CD4-positive, alpha-beta T cell (primary cell): ENCODE measurements around the gene KRT15. TPM values are rescaled to one million over a fixed set of nuclear protein-coding genes. Genes with fewer than 3 reads are reported as not detected.

Experiments
- ATAC-seq: fragments of 200-7000 bp; cut with Tn5 transposase; one replicate; pipeline ENCODE4 v1.10.0; 2022; ENCODE audit warnings: mild to moderate bottlenecking; ENCODE audit not compliant: poor library complexity
- CTCF ChIA-PET: fragments of 350-600 bp; sonication (Branson Sonifier 250); formaldehyde crosslinking; loops from one replicate; lab custom pipeline; 2021; ENCODE audit warnings: antibody characterized with exemption, inconsistent platforms; lab: Charles Lee
- POLR2A ChIA-PET: fragments of 350-600 bp; sonication (Branson Sonifier 250); formaldehyde crosslinking; loops from one replicate; lab custom pipeline; 2021; ENCODE audit warnings: antibody characterized with exemption, inconsistent platforms; lab: Charles Lee
- DNase-seq, 14 experiments: peaks; one replicate each; pipeline ENCODE4 v3.0.0-alpha.2; 2013 to 2020; ENCODE audit warnings: mixed read lengths in 2 of 14
- H3K27ac ChIP-seq, 2 donors: one replicate each; pipeline versions ENCODE4 v1.5.1 to v1.7.0; 2013; ENCODE audit warnings: low read length in 2 of 2, low read depth in 1 of 2, mild to moderate bottlenecking in 1 of 2
- H3K27me3 ChIP-seq, 2 experiments: 1 replicate in 1 of 2; 2 replicates in 1 of 2; pipeline versions ENCODE4 v1.6.1 to v1.7.0; 2013; ENCODE audit warnings: low read length in 2 of 2, control low read depth in 1 of 2, mild to moderate bottlenecking in 1 of 2, moderate library complexity in 1 of 2; ENCODE audit not compliant: insufficient read depth in 2 of 2, control insufficient read depth in 1 of 2
- H3K36me3 ChIP-seq: one replicate; pipeline ENCODE4 v1.6.1; 2013; ENCODE audit warnings: low read length, control low read depth; ENCODE audit not compliant: insufficient read depth
- H3K4me1 ChIP-seq: one replicate; pipeline ENCODE4 v1.6.1; 2013; ENCODE audit warnings: low read length, control low read depth; ENCODE audit not compliant: insufficient read depth
- H3K4me3 ChIP-seq: one replicate; pipeline ENCODE4 v1.5.1; 2013; ENCODE audit warnings: mild to moderate bottlenecking, low read length, moderate library complexity
- H3K9me3 ChIP-seq, 2 experiments: 1 replicate in 1 of 2; 2 replicates in 1 of 2; pipeline versions ENCODE4 v1.6.1 to v1.7.0; 2013; ENCODE audit warnings: low read length in 2 of 2, mild to moderate bottlenecking in 2 of 2, control low read depth in 1 of 2, moderate library complexity in 1 of 2; ENCODE audit not compliant: control insufficient read depth in 1 of 2, insufficient read depth in 1 of 2
- H3K27ac Mint-ChIP-seq: one replicate; pipeline ENCODE4 v1.8.0; 2020; ENCODE audit warnings: mixed read lengths
- H3K27me3 Mint-ChIP-seq: one replicate; pipeline ENCODE4 v1.8.0; 2021; ENCODE audit warnings: mixed read lengths
- H3K36me3 Mint-ChIP-seq: one replicate; pipeline ENCODE4 v1.8.0; 2021; ENCODE audit warnings: low read depth, mixed read lengths
- H3K4me1 Mint-ChIP-seq: one replicate; pipeline ENCODE4 v1.8.0; 2021; ENCODE audit warnings: low read depth, mixed read lengths
- H3K4me3 Mint-ChIP-seq: one replicate; pipeline ENCODE4 v1.8.0; 2020; ENCODE audit warnings: mild to moderate bottlenecking, mixed read lengths
- H3K9me3 Mint-ChIP-seq: one replicate; pipeline ENCODE4 v1.8.0; 2020; ENCODE audit warnings: mixed read lengths
- intact Hi-C, 2 experiments: fragments of 100-400 bp; cut with DNase I in 1 of 2; cut with micrococcal nuclease in 1 of 2; formaldehyde crosslinking; loops; one replicate each; pipeline versions ENCODE4 v1.15.1 to v1.9.0; 2023 to 2025; cut with DNase I, micrococcal nuclease
- total RNA-seq, 174 experiments: library from RNA in 2 of 174; stranded (reverse) in 2 of 174; gene quantifications; one replicate each; pipeline ENCODE4 v1.2.3 and lab custom pipeline; 2021 to 2026
- TF ChIP-seq, protein P1 (sequence below): fragments of 200-600 bp; IDR thresholded peaks from one replicate; pipeline ENCODE4 v1.8.0; 2022; ENCODE audit warnings: antibody characterized with exemption, mild to moderate bottlenecking

The KRT15 gene
- total RNA-seq, 2 experiments from 2014 or later: not detected

DNA sequence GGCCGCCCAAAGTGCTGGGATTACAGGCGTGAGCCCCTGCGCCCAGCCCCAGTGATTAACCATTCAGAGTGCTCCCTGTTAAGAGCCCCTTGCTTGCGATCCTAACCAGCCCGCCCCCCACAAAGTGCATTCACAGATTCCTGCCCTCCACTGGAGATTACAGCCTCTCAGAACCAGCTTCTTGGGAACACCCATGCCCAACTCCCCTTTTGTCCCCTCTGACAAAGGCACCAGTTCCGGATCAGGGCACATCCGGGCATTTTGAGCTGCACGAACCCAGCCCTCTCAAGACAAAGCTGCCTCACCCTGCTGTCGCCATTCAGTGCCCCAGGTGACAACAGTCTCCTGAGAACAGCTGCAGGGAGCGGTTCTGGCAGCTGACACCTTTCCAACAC, 10.3 kb upstream of the KRT15 start:
- ChIA-PET CTCF (no interaction called here), POLR2A (interaction anchor here (1.0 kb wide), 1 partner anchor 159 kb away, joined by 3 read pairs; no protein-coding TSS in a partner anchor)
- TF ChIP-seq, protein P1, sequence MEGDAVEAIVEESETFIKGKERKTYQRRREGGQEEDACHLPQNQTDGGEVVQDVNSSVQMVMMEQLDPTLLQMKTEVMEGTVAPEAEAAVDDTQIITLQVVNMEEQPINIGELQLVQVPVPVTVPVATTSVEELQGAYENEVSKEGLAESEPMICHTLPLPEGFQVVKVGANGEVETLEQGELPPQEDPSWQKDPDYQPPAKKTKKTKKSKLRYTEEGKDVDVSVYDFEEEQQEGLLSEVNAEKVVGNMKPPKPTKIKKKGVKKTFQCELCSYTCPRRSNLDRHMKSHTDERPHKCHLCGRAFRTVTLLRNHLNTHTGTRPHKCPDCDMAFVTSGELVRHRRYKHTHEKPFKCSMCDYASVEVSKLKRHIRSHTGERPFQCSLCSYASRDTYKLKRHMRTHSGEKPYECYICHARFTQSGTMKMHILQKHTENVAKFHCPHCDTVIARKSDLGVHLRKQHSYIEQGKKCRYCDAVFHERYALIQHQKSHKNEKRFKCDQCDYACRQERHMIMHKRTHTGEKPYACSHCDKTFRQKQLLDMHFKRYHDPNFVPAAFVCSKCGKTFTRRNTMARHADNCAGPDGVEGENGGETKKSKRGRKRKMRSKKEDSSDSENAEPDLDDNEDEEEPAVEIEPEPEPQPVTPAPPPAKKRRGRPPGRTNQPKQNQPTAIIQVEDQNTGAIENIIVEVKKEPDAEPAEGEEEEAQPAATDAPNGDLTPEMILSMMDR: no peak
- Histone ChIP-seq H3K4me1 (peaks cover 19% of the 10 kb centered on the region), H3K36me3 (no peaks in the 10 kb centered on the region), H3K27me3 (peaks cover 42 to 43% of the 10 kb centered on the region in 2 experiments), H3K9me3 (peaks cover 0 to 10% of the 10 kb centered on the region in 2 experiments), H3K4me3 (no peak overlapping the region), H3K27ac (no peak overlapping the region)
- peaks cover 21% of the 10 kb centered on the region for H3K4me1 Mint-ChIP-seq
- H3K36me3 Mint-ChIP-seq: no peaks in the 10 kb centered on the region
- peak overlapping the region; percentile 63 for H3K4me3 Mint-ChIP-seq
- no peak overlapping the region for H3K27ac Mint-ChIP-seq
- H3K27me3 Mint-ChIP-seq: peaks cover 74% of the 10 kb centered on the region
- H3K9me3 Mint-ChIP-seq: no peaks in the 10 kb centered on the region
- DNase-seq (no peak), ATAC-seq (no peak)
- intact Hi-C loops: no loop called here

GRCh38 chr17:41527063-41528023, 8.7 kb upstream of the KRT15 start:
- ChIA-PET POLR2A (no interaction called here), CTCF (interaction anchor here (1.8 kb wide), 1 partner anchor 22 kb away, joined by 4 read pairs; no protein-coding TSS in a partner anchor)
- Mint-ChIP-seq H3K36me3 (no peaks in the 10 kb centered on the region), H3K4me1 (peaks cover 21% of the 10 kb centered on the region), H3K27ac (no peak overlapping the region), H3K9me3 (no peaks in the 10 kb centered on the region), H3K27me3 (peaks cover 59% of the 10 kb centered on the region), H3K4me3 (peak overlapping the region; percentile 38)
- intact Hi-C loops: no loop called here
- Histone ChIP-seq H3K4me3 (peak overlapping the region; percentile 29), H3K36me3 (no peaks in the 10 kb centered on the region), H3K4me1 (peaks cover 19% of the 10 kb centered on the region), H3K9me3 (peaks cover 0 to 10% of the 10 kb centered on the region in 2 experiments), H3K27me3 (peaks cover 38 to 43% of the 10 kb centered on the region in 2 experiments), H3K27ac (no peak overlapping the region)
- TF ChIP-seq, protein P1: no peak
- DNase-seq (peak in 2 of 14 experiments; percentile 15 to 20), ATAC-seq (peak; percentile 48)

- intact Hi-C loops: no loop called here
- ChIA-PET CTCF (no interaction called here), POLR2A (no interaction called here)
- Mint-ChIP-seq H3K4me1 (peaks cover 18% of the 10 kb centered on the region), H3K36me3 (no peaks in the 10 kb centered on the region), H3K9me3 (no peaks in the 10 kb centered on the region), H3K27ac (no peak overlapping the region), H3K4me3 (no peak overlapping the region), H3K27me3 (peaks cover 34% of the 10 kb centered on the region)
- H3K27ac ChIP-seq: no peak overlapping the region
- TF ChIP-seq, protein P1: no peak
- H3K4me3 ChIP-seq: no peak overlapping the region
- no peaks in the 10 kb centered on the region for H3K36me3 ChIP-seq
- H3K9me3 ChIP-seq: peaks cover 0 to 10% of the 10 kb centered on the region in 2 experiments
- H3K4me1 ChIP-seq: peaks cover 19% of the 10 kb centered on the region
- peaks cover 22 to 25% of the 10 kb centered on the region in 2 experiments for H3K27me3 ChIP-seq
- ATAC-seq (no peak), DNase-seq (no peak)
Observed at GRCh38 chr17:41524261-41524660, 5.6 kb upstream of the KRT15 start.
